Muscle layer of colon (tissue), 2 donors: ENCODE measurements around the gene STATH.
"Not testable (repeated sequence)": the region's sequence is repeated elsewhere in the genome, so short reads cannot be mapped to it uniquely, and the experiment has no call there.

Source experiments
- H3K27ac ChIP-seq: one replicate; pipeline ENCODE4 v1.7.0; 2013; ENCODE audit warnings: low read depth, mild to moderate bottlenecking, low read length, moderate library complexity
- H3K27me3 ChIP-seq, 2 donors: one replicate each; pipeline ENCODE4 v1.7.0; 2013; ENCODE audit warnings: low read length in 2 of 2, mild to moderate bottlenecking in 2 of 2; ENCODE audit not compliant: insufficient read depth in 2 of 2, control insufficient read depth in 1 of 2
- H3K36me3 ChIP-seq: one replicate; pipeline ENCODE4 v1.7.0; 2013; ENCODE audit warnings: mild to moderate bottlenecking, low read length; ENCODE audit not compliant: insufficient read depth
- H3K4me1 ChIP-seq: one replicate; pipeline ENCODE4 v1.7.0; 2013; ENCODE audit warnings: mild to moderate bottlenecking, low read length; ENCODE audit not compliant: insufficient read depth
- H3K4me3 ChIP-seq, 2 donors: one replicate each; pipeline ENCODE4 v1.7.0; 2013; ENCODE audit warnings: low read length in 2 of 2, low read depth in 1 of 2, mild to moderate bottlenecking in 1 of 2, moderate library complexity in 1 of 2
- H3K9ac ChIP-seq: one replicate; pipeline ENCODE4 v1.7.0; 2013; ENCODE audit warnings: low read length
- H3K9me3 ChIP-seq: one replicate; pipeline ENCODE4 v1.7.0; 2013; ENCODE audit warnings: mild to moderate bottlenecking, low read length
- donor health status: abdominal sarcoma.
- donor health status: Adenocarcinoma of cecum.

STATH gene

DNA sequence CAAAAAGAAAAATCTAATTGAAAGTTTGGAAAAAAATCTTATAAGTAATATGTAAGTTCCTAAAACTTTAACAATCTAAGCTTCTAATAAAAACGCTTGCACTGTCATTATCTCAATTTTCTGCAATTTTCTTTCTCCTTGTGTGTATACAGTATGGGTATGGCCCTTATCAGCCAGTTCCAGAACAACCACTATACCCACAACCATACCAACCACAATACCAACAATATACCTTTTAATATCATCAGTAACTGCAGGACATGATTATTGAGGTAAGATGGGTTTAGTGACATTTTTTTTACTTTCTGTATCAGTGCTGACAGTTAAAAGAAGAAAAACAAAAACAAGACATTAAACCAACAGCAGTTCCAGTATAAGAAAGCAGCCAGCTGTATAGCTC lies 4.9 kb downstream of the STATH start:
- Histone ChIP-seq H3K9ac (no peak overlapping the region), H3K9me3 (no peaks in the 10 kb centered on the region), H3K36me3 (no peaks in the 10 kb centered on the region), H3K27me3 (no peaks in the 10 kb centered on the region), H3K27ac (no peak overlapping the region), H3K4me3 (no peak overlapping the region), H3K4me1 (no peaks in the 10 kb centered on the region)

DNA sequence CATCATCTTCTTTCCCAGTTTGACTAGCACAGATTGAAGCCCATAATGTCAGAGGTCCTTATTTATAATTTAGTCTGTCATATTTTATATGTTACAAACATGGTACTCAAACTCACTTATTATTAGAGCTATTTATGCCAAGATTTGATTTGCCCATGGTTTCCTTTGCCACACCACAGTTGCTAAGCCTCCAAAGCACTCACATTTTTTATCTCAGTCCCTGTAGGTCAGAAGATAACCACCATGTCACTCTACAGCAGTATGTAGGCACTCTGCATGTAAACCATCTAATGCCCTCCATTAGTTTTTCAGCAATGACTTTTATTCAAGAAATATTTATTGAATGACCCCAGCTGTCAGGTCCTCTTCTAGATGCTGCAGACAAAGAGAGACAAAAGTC lies 6.7 kb downstream of the STATH start:
- Histone ChIP-seq H3K4me3 (no peak overlapping the region), H3K27ac (no peak overlapping the region), H3K27me3 (no peaks in the 10 kb centered on the region), H3K4me1 (no peaks in the 10 kb centered on the region), H3K9me3 (no peaks in the 10 kb centered on the region), H3K36me3 (no peaks in the 10 kb centered on the region), H3K9ac (no peak overlapping the region)

DNA sequence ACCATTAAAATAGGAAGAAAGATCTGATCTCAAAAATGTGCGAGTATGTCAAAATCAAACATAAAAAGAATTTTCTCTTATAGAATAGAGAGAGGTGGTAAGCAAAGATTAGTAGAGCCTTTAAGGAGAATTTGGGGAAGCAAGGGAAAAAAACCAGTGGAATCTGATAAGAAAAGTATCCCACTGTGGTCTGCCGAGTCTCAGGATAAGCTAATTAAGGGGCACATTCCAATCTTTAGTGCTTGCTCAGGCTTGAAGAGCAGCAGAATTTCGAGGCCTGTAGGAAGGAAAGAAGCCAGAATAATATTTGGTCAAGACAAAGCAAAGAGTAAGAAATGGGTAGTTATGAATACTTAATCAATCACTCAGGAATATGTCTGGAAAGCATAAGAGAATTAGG lies 13.0 kb downstream of the STATH start:
- no peaks in the 10 kb centered on the region for H3K4me1 ChIP-seq
- no peak overlapping the region for H3K9ac ChIP-seq
- no peaks in the 10 kb centered on the region for H3K36me3 ChIP-seq
- no peak overlapping the region for H3K4me3 ChIP-seq
- H3K9me3 ChIP-seq: no peaks in the 10 kb centered on the region
- H3K27me3 ChIP-seq: no peaks in the 10 kb centered on the region
- no peak overlapping the region for H3K27ac ChIP-seq

DNA sequence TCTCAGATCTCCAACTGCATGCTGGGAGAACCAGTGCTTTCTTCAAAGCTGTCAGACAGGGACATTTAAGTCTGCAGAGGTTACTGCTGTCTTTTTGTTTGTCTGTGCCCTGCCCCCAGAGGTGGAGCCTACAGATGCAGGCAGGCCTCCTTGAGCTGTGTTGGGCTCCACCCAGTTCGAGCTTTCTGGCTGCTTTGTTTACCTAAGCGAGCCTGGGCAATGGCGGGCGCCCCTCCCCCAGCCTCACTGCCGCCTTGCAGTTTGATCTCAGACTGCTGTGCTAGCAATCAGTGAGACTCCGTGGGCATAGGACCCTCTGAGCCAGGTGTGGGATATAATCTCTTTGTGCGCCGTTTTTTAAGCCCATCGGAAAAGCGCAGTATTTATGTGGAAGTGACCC lies 23.2 kb downstream of the STATH start:
- not testable (repeated sequence) for H3K4me1 ChIP-seq, H3K4me3 ChIP-seq, H3K9ac ChIP-seq, H3K9me3 ChIP-seq, H3K27ac ChIP-seq, H3K27me3 ChIP-seq, H3K36me3 ChIP-seq

DNA sequence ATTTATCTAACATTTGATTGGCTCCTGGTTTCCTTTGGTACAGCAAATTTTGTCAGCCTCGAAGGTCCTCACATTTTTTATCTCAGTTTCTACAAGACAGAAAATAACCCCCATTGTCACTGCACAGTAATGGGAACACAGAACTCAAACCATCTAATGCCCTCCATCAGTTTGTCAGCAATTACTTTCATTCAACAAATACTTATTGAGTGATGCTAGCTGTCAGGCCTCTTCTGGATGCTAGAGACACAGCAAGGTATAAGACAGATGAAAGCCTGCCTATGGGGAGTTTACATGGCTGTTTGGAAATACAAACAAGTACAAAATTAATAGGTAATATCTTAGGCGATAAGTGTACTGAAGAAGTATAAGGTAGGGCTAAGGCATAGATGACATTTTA lies 27.5 kb downstream of the STATH start:
- Histone ChIP-seq H3K4me3 (no peak overlapping the region), H3K27me3 (no peaks in the 10 kb centered on the region), H3K9ac (no peak overlapping the region), H3K9me3 (no peaks in the 10 kb centered on the region), H3K27ac (no peak overlapping the region), H3K36me3 (no peaks in the 10 kb centered on the region), H3K4me1 (no peaks in the 10 kb centered on the region)

DNA sequence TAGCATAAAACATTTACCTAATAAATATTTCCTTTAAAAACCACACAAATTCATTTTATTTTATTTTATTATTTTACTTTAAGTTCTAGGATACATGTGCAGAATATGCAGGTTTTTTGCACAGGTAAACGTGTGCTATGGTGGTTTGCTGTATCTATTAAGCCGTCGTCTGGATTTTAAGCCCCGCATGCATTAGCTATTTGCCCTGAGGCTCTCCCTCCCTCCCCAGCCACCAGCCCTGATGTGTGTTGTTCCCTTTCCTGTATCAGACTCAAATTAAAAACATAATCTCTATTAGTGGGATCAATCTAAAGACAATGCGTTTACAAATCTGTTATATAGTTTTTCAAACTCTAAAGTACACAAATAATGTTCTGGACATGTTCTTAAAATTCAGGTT lies 31.2 kb downstream of the STATH start:
- no peaks in the 10 kb centered on the region for H3K9me3 ChIP-seq
- H3K9ac ChIP-seq: no peak overlapping the region
- no peak overlapping the region for H3K4me3 ChIP-seq
- no peaks in the 10 kb centered on the region for H3K27me3 ChIP-seq
- H3K4me1 ChIP-seq: no peaks in the 10 kb centered on the region
- H3K27ac ChIP-seq: no peak overlapping the region
- H3K36me3 ChIP-seq: no peaks in the 10 kb centered on the region

DNA sequence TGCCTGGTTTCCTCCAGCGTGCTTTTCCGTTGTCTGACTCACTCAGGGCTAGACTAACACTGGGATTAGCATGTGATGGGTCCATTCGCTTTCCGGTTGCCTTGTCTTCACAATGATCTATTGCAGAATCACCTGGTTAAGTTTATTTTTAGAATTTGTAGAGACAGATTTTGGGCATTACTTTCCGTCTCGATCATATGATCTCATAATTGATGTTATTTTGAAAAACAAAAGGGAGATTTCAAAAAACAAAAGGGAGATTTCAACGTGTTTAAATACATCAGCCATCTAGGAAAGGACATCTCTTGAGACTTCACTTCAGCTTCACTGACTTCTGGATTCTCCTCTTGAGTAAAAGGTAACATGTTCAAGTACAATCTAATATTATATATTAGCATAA lies 32.4 kb downstream of the STATH start, which contains the start of gene HTN3:
HTN3 (plus strand) TSS at position 301 of the 400 bp plus-strand sequence. CDS start 2,282 bp downstream, outside the sequence.
- H3K9me3 ChIP-seq, H3K27ac ChIP-seq, H3K4me3 ChIP-seq, H3K9ac ChIP-seq, H3K36me3 ChIP-seq, H3K4me1 ChIP-seq, H3K27me3 ChIP-seq: not testable (repeated sequence)

DNA sequence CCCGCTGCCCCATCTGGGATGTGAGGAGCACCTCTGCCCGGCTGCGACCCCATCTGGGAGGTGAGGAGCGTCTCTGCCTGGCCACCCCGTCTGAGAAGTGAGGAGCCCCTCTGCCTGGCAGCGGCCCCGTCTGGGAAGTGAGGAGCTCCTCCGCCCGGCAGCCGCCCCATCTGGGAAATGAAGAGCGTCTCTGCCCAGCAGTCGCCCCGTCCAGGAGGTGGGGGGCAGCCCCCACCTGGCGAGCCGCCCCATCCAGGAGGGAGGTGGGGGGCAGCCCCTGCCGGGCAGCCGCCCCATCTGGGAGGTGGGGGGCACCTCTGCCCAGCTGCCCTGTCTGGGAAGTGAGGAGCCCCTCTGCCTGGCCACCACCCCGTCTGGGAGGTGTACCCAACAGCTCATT lies 41.8 kb downstream of the STATH start:
- not testable (repeated sequence) for H3K9ac ChIP-seq, H3K9me3 ChIP-seq, H3K27ac ChIP-seq, H3K36me3 ChIP-seq, H3K4me3 ChIP-seq, H3K27me3 ChIP-seq, H3K4me1 ChIP-seq

DNA sequence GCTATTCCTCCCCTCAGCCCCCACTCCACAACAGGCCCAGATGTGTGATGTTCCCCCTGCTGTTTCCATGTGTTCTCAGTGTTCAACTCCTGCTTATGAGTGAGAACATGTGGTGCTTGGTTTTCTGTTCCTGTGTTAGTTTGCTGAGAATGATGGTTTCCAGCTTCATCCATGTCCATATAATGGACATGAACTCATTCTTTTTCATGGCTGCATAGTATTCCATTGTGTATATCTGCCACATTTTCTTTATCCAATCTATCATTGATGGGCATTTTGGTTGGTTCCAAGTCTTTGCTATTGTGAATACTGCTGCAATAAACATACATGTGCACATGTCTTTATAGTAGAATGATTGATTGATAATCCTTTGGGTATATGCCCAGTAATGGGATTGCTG lies 44.2 kb downstream of the STATH start:
- H3K27ac ChIP-seq, H3K27me3 ChIP-seq, H3K4me3 ChIP-seq, H3K36me3 ChIP-seq, H3K9ac ChIP-seq, H3K4me1 ChIP-seq, H3K9me3 ChIP-seq: not testable (repeated sequence)

DNA sequence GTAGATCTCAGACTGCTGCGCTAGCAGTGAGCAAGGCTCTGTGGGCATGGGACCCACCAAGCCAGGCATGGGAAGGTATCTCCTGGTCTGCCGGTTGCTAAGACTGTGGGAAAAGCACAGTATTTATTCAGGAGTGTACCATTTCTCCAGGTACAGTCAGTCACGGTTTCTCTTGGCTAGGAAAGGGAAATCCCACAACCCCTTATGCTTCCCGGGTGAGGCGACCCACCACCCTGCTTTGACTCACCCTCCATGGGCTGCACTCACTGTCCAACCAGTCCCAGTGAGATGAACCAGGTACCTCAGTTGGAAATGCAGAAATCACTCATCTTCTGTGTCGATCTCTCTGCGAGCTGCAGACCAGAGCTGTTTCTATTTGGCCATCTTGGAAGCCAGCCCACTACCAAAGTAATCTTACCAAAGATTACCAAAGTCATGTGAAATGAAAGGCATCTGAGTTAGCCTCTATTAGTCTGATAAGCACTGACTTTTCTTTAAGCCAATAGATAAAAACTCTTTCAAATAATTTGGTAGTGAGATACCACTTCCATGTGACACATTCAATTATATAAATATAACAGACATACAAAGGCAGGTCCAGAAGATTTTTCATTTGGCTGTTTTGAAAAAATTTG lies 46.0 kb downstream of the STATH start:
- no peaks in the 10 kb centered on the region for H3K36me3 ChIP-seq
- H3K9ac ChIP-seq: no peak overlapping the region
- no peaks in the 10 kb centered on the region for H3K4me1 ChIP-seq
- H3K4me3 ChIP-seq: no peak overlapping the region
- H3K9me3 ChIP-seq: no peaks in the 10 kb centered on the region
- H3K27me3 ChIP-seq: no peaks in the 10 kb centered on the region
- H3K27ac ChIP-seq: no peak overlapping the region

DNA sequence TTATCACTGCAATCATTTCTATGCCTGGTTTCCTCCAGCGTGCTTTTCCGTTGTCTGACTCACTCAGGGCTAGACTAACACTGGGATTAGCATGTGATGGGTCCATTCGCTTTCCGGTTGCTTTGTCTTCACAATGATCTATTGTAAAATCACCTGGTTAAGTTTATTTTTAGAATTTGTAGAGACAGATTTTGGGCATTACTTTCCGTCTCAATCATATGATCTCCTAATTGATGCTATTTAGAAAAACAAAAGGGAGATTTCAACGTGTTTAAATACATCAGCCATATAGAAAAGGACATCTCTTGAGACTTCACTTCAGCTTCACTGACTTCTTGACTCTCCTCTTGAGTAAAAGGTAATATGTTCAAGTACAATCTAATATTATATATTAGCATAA lies 54.4 kb downstream of the STATH start, which contains the start of gene HTN1:
HTN1 (plus strand) TSS at position 301 of the 400 bp plus-strand sequence. CDS start 2,639 bp downstream, outside the sequence.
- not testable (repeated sequence) for H3K4me3 ChIP-seq, H3K4me1 ChIP-seq, H3K27ac ChIP-seq, H3K27me3 ChIP-seq, H3K36me3 ChIP-seq, H3K9me3 ChIP-seq, H3K9ac ChIP-seq
